Thyroid gland (tissue), 4 donors: ENCODE data around the gene PPIL4. TPM values are rescaled to one million over a fixed set of nuclear protein-coding genes. Genes with fewer than 3 reads are reported as not detected.

Experiments used
- DNase-seq, 2 donors: peaks; one replicate each; pipeline ENCODE4 v3.0.0-alpha.2; 2019
- H3K27ac ChIP-seq, 3 donors: fragments of 200-600 bp; sonication (generic); 1 replicate in 2 of 3; 2 replicates in 1 of 3; pipeline ENCODE4 v1.5.1; 2016 to 2019; ENCODE audit warnings: mild to moderate bottlenecking in 1 of 3, moderate library complexity in 1 of 3
- H3K27me3 ChIP-seq: fragments of 200-600 bp; sonication (generic); one replicate; pipeline ENCODE4 v1.5.1; 2019
- H3K36me3 ChIP-seq, 2 donors: fragments of 200-600 bp; sonication (generic); one replicate each; pipeline ENCODE4 v1.5.1; 2016 to 2019
- H3K4me1 ChIP-seq, 2 donors: fragments of 200-600 bp; sonication (generic); one replicate each; pipeline ENCODE4 v1.5.1; 2017 to 2019
- H3K4me3 ChIP-seq, 3 donors: fragments of 200-600 bp; sonication (generic); replicated peaks in 1 of 3; 1 replicate in 2 of 3; 2 replicates in 1 of 3; pipeline ENCODE4 v1.5.1; 2016; ENCODE audit warnings: mild to moderate bottlenecking in 1 of 3
- H3K9me3 ChIP-seq: fragments of 200-600 bp; sonication (generic); one replicate; pipeline ENCODE4 v1.5.1; 2017
- POLR2A ChIP-seq, 2 donors: fragments of 450-650 bp; IDR thresholded peaks; one replicate each; pipeline ENCODE4 v1.6.1; 2017; ENCODE audit warnings: antibody characterized with exemption in 2 of 2, mild to moderate bottlenecking in 2 of 2, moderate library complexity in 1 of 2
- WGBS, 2 donors: methylation state at CpG; one replicate each; pipeline ENCODE4 v1.1.5; 2017; 5-methylcytosine and 5-hydroxymethylcytosine counted together
- intact Hi-C: fragments of 100-400 bp; cut with DNase I; formaldehyde crosslinking; loops from one replicate; pipeline ENCODE4 v1.15.1; 2023
- total RNA-seq, 4 donors: library from RNA; depleted of rRNA; stranded (reverse); fragments of >200 nt; gene quantifications; one replicate each; pipeline ENCODE4 v1.2.3, GENCODE V29; 2016
- TF ChIP-seq, protein P1 (sequence below), 6 experiments: fragments of 200-600 bp in 3 of 6; fragments of 450-650 bp in 3 of 6; sonication (generic) in 3 of 6; IDR thresholded peaks; one replicate each; pipeline ENCODE4 v1.5.1; 2016 to 2019; ENCODE audit warnings: antibody characterized with exemption in 6 of 6, mild to moderate bottlenecking in 2 of 6, inconsistent platforms in 1 of 6, moderate library complexity in 1 of 6

Gene PPIL4
- total RNA-seq, 4 donors from 2014 or later: 42.4 to 57.2 (median 48.4) TPM

DNA sequence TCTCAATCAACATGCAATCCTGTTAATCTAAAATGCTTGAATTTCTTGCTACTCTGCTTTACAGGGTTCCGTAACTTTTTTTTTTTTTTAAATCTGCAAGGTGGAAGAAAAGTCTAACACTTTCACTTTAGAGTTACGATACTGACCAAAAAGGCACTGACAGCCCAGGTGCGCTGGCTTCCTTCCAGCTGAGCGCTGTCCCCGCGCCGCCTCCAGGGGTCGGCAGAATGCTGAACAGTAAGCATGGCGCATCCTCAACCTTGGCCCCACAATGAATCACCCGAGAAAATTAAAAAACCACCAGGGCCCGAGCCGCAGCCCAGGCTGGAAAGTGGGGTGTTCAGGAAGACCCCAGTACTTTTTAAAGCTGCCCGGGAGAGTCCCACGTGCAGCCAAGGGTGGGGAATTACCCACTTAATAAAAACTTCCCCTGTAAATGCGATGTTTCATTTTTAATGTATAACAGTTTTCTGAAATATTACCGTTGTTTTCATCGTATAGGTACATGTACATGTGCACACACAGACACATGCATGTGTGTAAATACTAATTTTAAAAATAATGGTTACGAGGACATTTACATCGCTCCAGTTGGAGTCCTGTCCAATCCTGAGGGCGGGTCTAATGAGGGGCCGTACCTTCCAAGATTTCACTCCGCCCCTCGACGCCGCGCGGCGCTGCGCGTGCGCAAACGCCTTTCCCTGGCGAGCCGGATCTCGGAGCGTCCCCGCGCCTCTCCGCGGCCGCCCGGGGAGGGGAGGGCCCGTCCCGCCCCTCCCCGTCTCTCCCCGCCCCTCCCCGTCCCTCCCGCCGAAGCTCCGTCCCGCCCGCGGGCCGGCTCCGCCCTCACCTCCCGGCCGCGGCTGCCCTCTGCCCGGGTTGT is 19.9 kb upstream of the PPIL4 start, which contains the start of gene GINM1:
GINM1 (plus strand) TSS at position 849 of the 883 bp plus-strand sequence. CDS start 40 bp downstream, outside the sequence.
- Histone ChIP-seq H3K9me3 (no peaks in the 10 kb centered on the region), H3K27me3 (no peaks in the 10 kb centered on the region), H3K4me3 (peak within 1 kb of the TSS; percentile 91 to 99 (median 92)), H3K27ac (peak within 1 kb of the TSS; percentile 88 to 96 (median 89)), H3K4me1 (peaks cover 7 to 14% of the 10 kb centered on the region in 2 donors), H3K36me3 (no peaks in the 10 kb centered on the region)
- peak; percentile 93 to 96 for DNase-seq
- intact Hi-C loops: loop anchor here (10.0 kb wide), 2 partner anchors 169 to 299 kb away; partner anchors contain the start of gene LRP11
- WGBS, 2 donors: 0% methylated on average over 22 to 32 of the region's 59 CpGs
- TF ChIP-seq POLR2A (IDR thresholded peaks at IDR 0.05): no peak
- TF ChIP-seq, protein P1, sequence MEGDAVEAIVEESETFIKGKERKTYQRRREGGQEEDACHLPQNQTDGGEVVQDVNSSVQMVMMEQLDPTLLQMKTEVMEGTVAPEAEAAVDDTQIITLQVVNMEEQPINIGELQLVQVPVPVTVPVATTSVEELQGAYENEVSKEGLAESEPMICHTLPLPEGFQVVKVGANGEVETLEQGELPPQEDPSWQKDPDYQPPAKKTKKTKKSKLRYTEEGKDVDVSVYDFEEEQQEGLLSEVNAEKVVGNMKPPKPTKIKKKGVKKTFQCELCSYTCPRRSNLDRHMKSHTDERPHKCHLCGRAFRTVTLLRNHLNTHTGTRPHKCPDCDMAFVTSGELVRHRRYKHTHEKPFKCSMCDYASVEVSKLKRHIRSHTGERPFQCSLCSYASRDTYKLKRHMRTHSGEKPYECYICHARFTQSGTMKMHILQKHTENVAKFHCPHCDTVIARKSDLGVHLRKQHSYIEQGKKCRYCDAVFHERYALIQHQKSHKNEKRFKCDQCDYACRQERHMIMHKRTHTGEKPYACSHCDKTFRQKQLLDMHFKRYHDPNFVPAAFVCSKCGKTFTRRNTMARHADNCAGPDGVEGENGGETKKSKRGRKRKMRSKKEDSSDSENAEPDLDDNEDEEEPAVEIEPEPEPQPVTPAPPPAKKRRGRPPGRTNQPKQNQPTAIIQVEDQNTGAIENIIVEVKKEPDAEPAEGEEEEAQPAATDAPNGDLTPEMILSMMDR (IDR thresholded peaks at IDR 0.05): peak; percentile 24 to 80 (median 72)

DNA sequence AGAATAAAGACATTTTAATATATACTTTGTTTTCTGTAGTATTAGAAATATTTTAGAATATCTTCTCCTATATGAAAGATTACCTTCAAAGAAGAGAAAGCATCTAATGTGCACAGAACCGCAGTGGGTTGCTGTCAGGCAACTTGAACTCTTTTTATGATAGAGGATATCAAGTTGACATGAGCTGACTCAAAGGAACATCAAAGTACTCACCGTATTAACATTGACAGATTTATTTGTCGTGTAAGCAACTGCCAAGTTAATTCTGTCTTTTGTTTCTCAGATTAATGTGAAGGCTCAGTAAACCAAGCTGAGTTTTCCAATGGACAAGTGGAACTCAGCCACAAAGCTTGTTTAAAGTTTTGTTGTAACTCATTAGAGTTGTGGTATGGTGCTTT is 18.1 kb upstream of the PPIL4 start:
- intact Hi-C loops: loop anchor here (10.0 kb wide), 2 partner anchors 171 to 301 kb away; partner anchors contain the start of gene LRP11

DNA sequence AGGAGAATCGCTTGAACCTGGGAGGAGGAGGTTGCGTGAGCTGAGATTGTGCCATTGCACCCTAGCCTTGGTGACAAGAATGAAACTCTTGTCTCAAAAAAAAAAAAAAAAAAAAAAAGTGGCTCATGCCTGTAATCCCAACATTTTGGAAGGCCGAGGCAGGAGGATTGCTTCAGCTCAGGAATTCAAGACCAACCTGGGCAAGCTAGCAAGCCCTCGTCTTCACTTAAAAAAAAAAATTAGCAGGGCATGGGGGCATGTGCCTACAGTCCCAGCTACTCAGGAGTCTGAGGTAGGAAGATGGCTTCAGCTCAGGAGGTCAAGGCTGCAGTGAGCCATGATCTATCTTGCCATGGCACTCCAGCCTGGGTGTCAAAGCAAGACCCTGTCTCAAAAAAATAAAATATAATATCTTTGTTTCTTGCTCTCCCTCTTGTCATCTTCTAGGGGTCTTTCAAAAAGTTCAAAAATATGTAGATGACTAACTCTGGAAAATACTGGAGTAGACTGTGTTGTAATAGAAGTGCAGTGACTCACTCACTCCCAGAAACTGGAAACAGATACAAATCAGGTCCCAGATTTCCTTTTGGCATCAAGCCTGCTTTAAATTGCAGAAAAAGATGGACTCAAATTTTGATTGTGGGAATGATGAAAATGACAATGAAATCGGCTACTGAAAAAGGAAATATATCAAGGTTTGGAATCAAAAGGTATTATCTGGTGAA is 17.5 kb upstream of the PPIL4 start:
- Histone ChIP-seq H3K36me3 (no peaks in the 10 kb centered on the region), H3K4me1 (peaks cover 6 to 9% of the 10 kb centered on the region in 2 donors), H3K9me3 (no peaks in the 10 kb centered on the region), H3K27ac (no peak overlapping the region), H3K27me3 (no peaks in the 10 kb centered on the region), H3K4me3 (no peak overlapping the region)
- TF ChIP-seq POLR2A (IDR thresholded peaks at IDR 0.05): no peak
- TF ChIP-seq, protein P1 (IDR thresholded peaks at IDR 0.05): no peak
- WGBS, 2 donors: 90 to 92% methylated on average over 5 of the region's 5 CpGs
- intact Hi-C loops: loop anchor here (10.0 kb wide), 2 partner anchors 171 to 301 kb away; partner anchors contain the start of gene LRP11
- no peak for DNase-seq

More for the DNA sequence above, 18.1 kb upstream of the PPIL4 start:
- WGBS, 2 donors: 85 to 88% methylated on average over 3 of the region's 3 CpGs
- Histone ChIP-seq H3K27ac (no peak overlapping the region), H3K36me3 (no peaks in the 10 kb centered on the region), H3K4me3 (no peak overlapping the region), H3K9me3 (no peaks in the 10 kb centered on the region), H3K4me1 (peaks cover 6 to 9% of the 10 kb centered on the region in 2 donors), H3K27me3 (no peaks in the 10 kb centered on the region)
- no peak for TF ChIP-seq POLR2A (IDR thresholded peaks at IDR 0.05)
- TF ChIP-seq, protein P1 (IDR thresholded peaks at IDR 0.05): no peak
- no peak for DNase-seq

DNA sequence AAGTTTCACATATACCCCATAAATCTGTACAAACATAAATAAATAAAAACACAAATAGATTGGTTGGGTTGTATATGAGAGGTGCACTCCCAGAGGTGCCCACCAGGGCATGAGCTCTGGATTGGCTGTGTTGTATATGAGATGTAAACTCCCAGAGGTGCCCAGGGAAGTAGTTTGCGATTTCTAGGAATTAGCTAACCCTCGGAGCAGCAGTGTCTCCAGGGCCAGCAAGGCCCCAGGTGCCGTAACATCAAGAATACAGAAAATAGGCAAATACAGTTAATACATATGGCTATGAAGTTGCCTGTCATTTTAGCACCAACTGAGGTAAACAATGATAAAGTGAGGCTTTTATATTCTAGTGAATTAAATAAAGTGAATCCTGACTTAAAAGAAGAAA is 14.9 kb upstream of the PPIL4 start:
- DNase-seq: no peak
- H3K27ac ChIP-seq: no peak overlapping the region
- no peaks in the 10 kb centered on the region for H3K27me3 ChIP-seq
- H3K9me3 ChIP-seq: no peaks in the 10 kb centered on the region
- 57% methylated on average over 3 of the region's 3 CpGs for WGBS, 2 donors
- TF ChIP-seq, protein P1 (IDR thresholded peaks at IDR 0.05): peak in 4 of 6 experiments; percentile 8 to 49 (median 18)
- TF ChIP-seq POLR2A (IDR thresholded peaks at IDR 0.05): no peak
- no peaks in the 10 kb centered on the region for H3K36me3 ChIP-seq
- no peaks in the 10 kb centered on the region for H3K4me1 ChIP-seq
- H3K4me3 ChIP-seq: no peak overlapping the region
- intact Hi-C loops: loop anchor here (10.0 kb wide), 2 partner anchors 174 to 304 kb away; partner anchors contain the start of gene LRP11
